H1 (cell line): Measurements from ENCODE around the gene NME3. TPM values are rescaled to one million over a fixed set of nuclear protein-coding genes. Genes with fewer than 3 reads are reported as not detected.
A peak's percentile ranks its signal among the peaks of the same experiment; 100 is the strongest.

Source experiments
- ATF3 ChIP-seq: IDR thresholded peaks from 2 replicates; pipeline ENCODE4 v1.6.1; 2011; ENCODE audit warnings: low read depth, mild to moderate bottlenecking, low read length; ENCODE audit not compliant: insufficient read depth
- BCL11A ChIP-seq, 2 experiments: IDR thresholded peaks; one replicate each; pipeline ENCODE4 v1.6.1; 2011; ENCODE audit warnings: low read depth in 2 of 2, low read length in 2 of 2, mild to moderate bottlenecking in 2 of 2
- CHD1 ChIP-seq: IDR thresholded peaks from 2 replicates; pipeline ENCODE4 v1.6.1; 2012; ENCODE audit warnings: low read depth, low read length, improper control_type of control experiment
- CTBP2 ChIP-seq: IDR thresholded peaks from 2 replicates; pipeline ENCODE4 v1.7.0; 2011; ENCODE audit warnings: borderline replicate concordance, mild to moderate bottlenecking, moderate library complexity, mixed read lengths, low read length; ENCODE audit not compliant: insufficient read depth, insufficient read length
- E2F6 ChIP-seq: IDR thresholded peaks from 2 replicates; pipeline ENCODE4 v1.6.1; 2012; ENCODE audit warnings: inconsistent platforms
- FOSL1 ChIP-seq: IDR thresholded peaks from 2 replicates; pipeline ENCODE4 v1.6.1; 2011; ENCODE audit warnings: mild to moderate bottlenecking, low read depth, low read length, moderate library complexity; ENCODE audit not compliant: insufficient read depth
- GTF2F1 ChIP-seq: IDR thresholded peaks from 2 replicates; pipeline ENCODE4 v1.6.1; 2012; ENCODE audit warnings: low read depth, low read length, improper control_type of control experiment, borderline replicate concordance
- HDAC6 ChIP-seq: IDR thresholded peaks from one replicate; pipeline ENCODE4 v1.7.1; 2012; ENCODE audit warnings: low read depth, mild to moderate bottlenecking, inconsistent platforms, low read length, moderate library complexity
- JUN ChIP-seq: IDR thresholded peaks from 2 replicates; pipeline ENCODE4 v1.6.1; 2011; ENCODE audit warnings: low read depth, mild to moderate bottlenecking, improper control_type of control experiment, low read length
- PHF8 ChIP-seq: fragments of 200-600 bp; sonication (generic); conservative IDR thresholded peaks from 2 replicates; pipeline ENCODE4 v1.7.1; 2012; ENCODE audit warnings: low read depth, mild to moderate bottlenecking, inconsistent platforms, low read length, moderate library complexity
- POLR2A ChIP-seq, 2 experiments: IDR thresholded peaks; 1 replicate in 1 of 2; 2 replicates in 1 of 2; pipeline ENCODE4 v1.6.1; 2011; ENCODE audit warnings: low read depth in 2 of 2, low read length in 2 of 2, mild to moderate bottlenecking in 2 of 2; ENCODE audit errors: control extremely low read depth in 1 of 2
- POLR2AphosphoS5 ChIP-seq: IDR thresholded peaks from 2 replicates; pipeline ENCODE4 v1.6.1; 2011; ENCODE audit warnings: low read depth, low read length
- POU5F1 ChIP-seq: IDR thresholded peaks from 2 replicates; pipeline ENCODE4 v1.6.1; 2011; ENCODE audit warnings: low read depth, mild to moderate bottlenecking, low read length, moderate library complexity
- RAD21 ChIP-seq, 2 experiments: IDR thresholded peaks in 1 of 2; conservative IDR thresholded peaks in 1 of 2; 2 replicates each; pipeline ENCODE4 v1.6.1; 2011; ENCODE audit warnings: low read depth in 2 of 2, low read length in 2 of 2, improper control_type of control experiment in 1 of 2, inconsistent platforms in 1 of 2, mild to moderate bottlenecking in 1 of 2, moderate library complexity in 1 of 2
- RNF2 ChIP-seq: fragments of 200-900, 300-1000 bp; sonication (generic); IDR thresholded peaks from 2 replicates; pipeline ENCODE4 v1.7.1; 2016; ENCODE audit warnings: borderline replicate concordance, low read depth, mild to moderate bottlenecking, antibody characterized with exemption, low read length; ENCODE audit not compliant: poor library complexity, severe bottlenecking; ENCODE audit errors: missing control alignments
- RXRA ChIP-seq: IDR thresholded peaks from 2 replicates; pipeline ENCODE4 v1.6.1; 2011; ENCODE audit warnings: low read depth, mild to moderate bottlenecking, low read length, moderate library complexity; ENCODE audit not compliant: insufficient read depth
- SP1 ChIP-seq: IDR thresholded peaks from 2 replicates; pipeline ENCODE4 v1.6.1; 2011; ENCODE audit warnings: low read depth, low read length
- SP2 ChIP-seq: IDR thresholded peaks from 2 replicates; pipeline ENCODE4 v1.6.1; 2012; ENCODE audit warnings: mild to moderate bottlenecking, low read length, inconsistent platforms
- SUZ12 ChIP-seq: fragments of 200-600 bp; sonication (generic); IDR thresholded peaks from 2 replicates; pipeline ENCODE4 v1.6.1; 2012; ENCODE audit warnings: mild to moderate bottlenecking, inconsistent platforms, low read length, moderate library complexity, mixed read lengths
- TCF12 ChIP-seq: IDR thresholded peaks from 2 replicates; pipeline ENCODE4 v1.6.1; 2011; ENCODE audit warnings: low read depth, mild to moderate bottlenecking, low read length
- TEAD4 ChIP-seq: IDR thresholded peaks from 2 replicates; pipeline ENCODE4 v1.6.1; 2012; ENCODE audit warnings: low read depth, low read length, inconsistent platforms, mixed read lengths
- polyA plus RNA-seq, 7 experiments: library from polyadenylated mRNA; depleted of rRNA in 3 of 7; stranded (reverse) in 5 of 7; unstranded in 2 of 7; fragments of >200 nt in 5 of 7; fragments of 200-250 nt in 2 of 7; gene quantifications; 1 replicate in 5 of 7; 2 replicates in 1 of 7; 4 replicates in 1 of 7; pipeline versions ENCODE4 v1.2.1 to v1.2.3, GENCODE V29; 2011 to 2013; ENCODE audit warnings: missing spikeins in 2 of 7, mixed read lengths in 2 of 7
- total RNA-seq: library from RNA; stranded (reverse); fragmentation: NEBNext Ultra II Directional; extraction: Animal tissue kit (Norgen Biotek cat#: 25700); gene quantifications from 2 replicates; pipeline ENCODE4 v1.2.1, GENCODE V29; 2021
- TF ChIP-seq, protein P1 (sequence below): IDR thresholded peaks from 2 replicates; pipeline ENCODE4 v1.6.1; 2012; ENCODE audit warnings: inconsistent platforms

Gene NME3
- total and polyA plus RNA-seq, 2 of the 8 experiments (the other 6 are each of a cell fraction or from before 2014, with no cell fraction given): 72.5 to 163 TPM

DNA sequence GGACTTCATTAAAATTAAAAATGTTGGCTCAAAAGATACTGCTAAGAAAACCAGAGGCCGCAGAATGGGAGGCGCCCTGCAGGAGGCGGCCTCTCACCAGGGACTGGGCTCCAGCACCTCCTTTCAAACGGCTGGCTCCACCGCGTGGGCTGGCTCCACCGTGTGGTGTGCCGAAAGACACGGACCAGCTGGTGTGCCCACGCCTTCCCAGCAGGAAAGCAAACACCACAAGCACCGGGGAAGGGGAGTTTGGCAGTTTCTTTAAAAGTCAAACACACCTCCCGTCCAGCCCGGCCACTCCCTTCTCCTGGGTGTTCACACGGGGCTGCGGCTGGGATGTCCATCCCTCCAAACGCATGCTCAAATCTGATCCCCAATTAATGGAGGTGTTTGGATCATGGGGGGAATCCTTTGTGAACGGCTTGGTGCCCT, 41.4 kb upstream of the NME3 start (continued):
- TF ChIP-seq TCF12 (no peak), ATF3 (no peak), JUN (no peak), POU5F1 (no peak), BCL11A (IDR thresholded peaks at IDR 0.05; ENCODE audit: low read depth in 2 of 2, low read length in 2 of 2) (no peak), POLR2A (IDR thresholded peaks at IDR 0.05; ENCODE audit: control extremely low read depth in 1 of 2, low read depth in 2 of 2, low read length in 2 of 2) (no peak), RXRA (no peak), POLR2AphosphoS5 (no peak), FOSL1 (no peak), RNF2 (no peak), SP2 (no peak), TEAD4 (no peak), GTF2F1 (no peak), RAD21 (IDR thresholded peaks at IDR 0.05 in 1 of 2, conservative IDR thresholded peaks at IDR 0.05 in 1 of 2; ENCODE audit: low read depth in 2 of 2, low read length in 2 of 2) (peak; percentile 63 to 75), CHD1 (no peak), E2F6 (0 out of 2 replicates have a peak, but pooled peaks have one; percentile 4), CTBP2 (no peak), SP1 (no peak), HDAC6 (no peak), SUZ12 (no peak), PHF8 (no peak)
- TF ChIP-seq, protein P1, sequence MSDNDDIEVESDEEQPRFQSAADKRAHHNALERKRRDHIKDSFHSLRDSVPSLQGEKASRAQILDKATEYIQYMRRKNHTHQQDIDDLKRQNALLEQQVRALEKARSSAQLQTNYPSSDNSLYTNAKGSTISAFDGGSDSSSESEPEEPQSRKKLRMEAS: peak; percentile 82
